ENCODE measurements around the gene DMAP1. TPM values are rescaled to one million over a fixed set of nuclear protein-coding genes. Genes with fewer than 3 reads are reported as not detected.

The DMAP1 gene
- total and polyA plus RNA-seq, 2 experiments from 2014 or later, result 28.8 to 61.8 TPM

DNA sequence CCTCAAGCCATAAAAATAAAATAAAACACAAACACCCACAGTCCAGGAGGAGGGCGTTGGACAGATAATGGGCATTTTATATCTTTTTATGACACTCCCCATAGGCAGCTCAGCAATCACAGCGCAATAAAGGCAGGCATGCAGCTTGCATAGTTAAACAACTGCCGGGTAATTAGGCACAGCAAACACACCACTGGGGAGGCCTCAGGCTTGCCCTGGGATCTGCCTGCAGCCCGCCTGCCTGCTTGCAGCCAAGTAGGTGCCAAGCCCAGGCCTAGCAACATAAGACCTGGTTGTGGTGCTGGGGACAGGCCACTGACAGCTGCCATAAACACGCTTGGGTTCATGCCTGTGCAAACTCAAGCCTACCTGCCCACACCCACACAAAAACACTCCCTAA lies 54.2 kb downstream of the DMAP1 start:
- Histone ChIP-seq H3K4me2 (peak overlapping the region; percentile 5), H3K9me3 (ENCODE audit: low read depth) (no peaks in the 10 kb centered on the region), H3K4me3 (no peak overlapping the region), H3K4me1 (ENCODE audit: insufficient read depth) (peaks cover 33% of the 10 kb centered on the region), H3K27me3 (no peaks in the 10 kb centered on the region), H3K36me3 (replicated peaks; ENCODE audit: insufficient read depth, low read depth) (no peaks in the 10 kb centered on the region), H3K27ac (peak overlapping the region; percentile 66), H3K79me2 (no peaks in the 10 kb centered on the region), H3K9me2 (replicated peaks; ENCODE audit: insufficient read depth) (no peaks in the 10 kb centered on the region), H2AFZ (no peak overlapping the region), H4K20me1 (ENCODE audit: insufficient read depth, poor library complexity, severe bottlenecking) (no peaks in the 10 kb centered on the region)
- TF ChIP-seq, protein P1, sequence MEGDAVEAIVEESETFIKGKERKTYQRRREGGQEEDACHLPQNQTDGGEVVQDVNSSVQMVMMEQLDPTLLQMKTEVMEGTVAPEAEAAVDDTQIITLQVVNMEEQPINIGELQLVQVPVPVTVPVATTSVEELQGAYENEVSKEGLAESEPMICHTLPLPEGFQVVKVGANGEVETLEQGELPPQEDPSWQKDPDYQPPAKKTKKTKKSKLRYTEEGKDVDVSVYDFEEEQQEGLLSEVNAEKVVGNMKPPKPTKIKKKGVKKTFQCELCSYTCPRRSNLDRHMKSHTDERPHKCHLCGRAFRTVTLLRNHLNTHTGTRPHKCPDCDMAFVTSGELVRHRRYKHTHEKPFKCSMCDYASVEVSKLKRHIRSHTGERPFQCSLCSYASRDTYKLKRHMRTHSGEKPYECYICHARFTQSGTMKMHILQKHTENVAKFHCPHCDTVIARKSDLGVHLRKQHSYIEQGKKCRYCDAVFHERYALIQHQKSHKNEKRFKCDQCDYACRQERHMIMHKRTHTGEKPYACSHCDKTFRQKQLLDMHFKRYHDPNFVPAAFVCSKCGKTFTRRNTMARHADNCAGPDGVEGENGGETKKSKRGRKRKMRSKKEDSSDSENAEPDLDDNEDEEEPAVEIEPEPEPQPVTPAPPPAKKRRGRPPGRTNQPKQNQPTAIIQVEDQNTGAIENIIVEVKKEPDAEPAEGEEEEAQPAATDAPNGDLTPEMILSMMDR (IDR thresholded peaks at IDR 0.05; ENCODE audit: poor library complexity), result no peak
- TF ChIP-seq EZH2phosphoT487 (IDR thresholded peaks at IDR 0.05; ENCODE audit: low read depth, severe bottlenecking, unreplicated experiment) (no peak), EZH2 (IDR thresholded peaks at IDR 0.05; ENCODE audit: borderline replicate concordance) (no peak)
- WGBS (ENCODE audit: low lambda C conversion rate, missing lambda C conversion rate), result 46% methylated on average over 5 of the region's 5 CpGs
- DNase-seq (ENCODE audit: low spot score), result peak; percentile 72

DNA sequence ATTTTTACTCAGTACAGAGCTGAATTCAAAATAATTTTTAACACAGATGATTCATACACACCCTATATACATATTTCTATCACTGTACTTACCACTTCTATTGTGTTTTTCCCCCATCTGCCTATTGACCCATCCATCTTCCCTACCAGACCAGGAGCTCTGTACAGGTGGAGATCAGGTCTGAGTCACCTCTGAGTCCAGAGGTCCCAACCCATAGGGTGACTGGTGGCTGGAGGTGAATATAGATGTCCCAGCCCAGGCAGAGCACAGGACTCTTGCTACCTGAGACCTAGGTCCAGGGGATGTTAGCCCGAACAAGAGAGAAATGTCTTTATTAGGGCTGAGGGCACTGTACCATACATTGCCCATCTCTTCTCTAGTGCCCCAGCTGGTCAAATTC lies 54.8 kb downstream of the DMAP1 start:
- Histone ChIP-seq H3K27me3 (no peaks in the 10 kb centered on the region), H3K9me3 (ENCODE audit: low read depth) (no peaks in the 10 kb centered on the region), H3K27ac (peak overlapping the region; percentile 66), H3K4me1 (ENCODE audit: insufficient read depth) (peaks cover 33% of the 10 kb centered on the region), H3K4me2 (no peak overlapping the region), H3K79me2 (no peaks in the 10 kb centered on the region), H3K36me3 (replicated peaks; ENCODE audit: insufficient read depth, low read depth) (no peaks in the 10 kb centered on the region), H2AFZ (no peak overlapping the region), H3K4me3 (no peak overlapping the region), H3K9me2 (replicated peaks; ENCODE audit: insufficient read depth) (no peaks in the 10 kb centered on the region), H4K20me1 (ENCODE audit: insufficient read depth, poor library complexity, severe bottlenecking) (no peaks in the 10 kb centered on the region)
- DNase-seq (ENCODE audit: low spot score), result no peak
- TF ChIP-seq EZH2phosphoT487 (IDR thresholded peaks at IDR 0.05; ENCODE audit: low read depth, severe bottlenecking, unreplicated experiment), result no peak
- no peak for TF ChIP-seq EZH2 (IDR thresholded peaks at IDR 0.05; ENCODE audit: borderline replicate concordance)
- TF ChIP-seq, protein P1 (IDR thresholded peaks at IDR 0.05; ENCODE audit: poor library complexity), result no peak
- 100% methylated on average over 1 of the region's 1 CpG for WGBS (ENCODE audit: low lambda C conversion rate, missing lambda C conversion rate)

Small RNA genes lying within 50 kb of the gene (small RNA-seq; reads per million reads assigned to genes)
- not detected for gene AL035417.1

Other genes starting within 250 kb of the DMAP1 start
- 18.6 and 31.5 TPM in 2 replicates for gene DPH2, start 243.5 kb upstream of the DMAP1 start, total RNA-seq
- gene DPH2, start 243.5 kb upstream of the DMAP1 start, polyA plus RNA-seq, result 20.2 and 21.5 TPM in 2 replicates
- 195 and 216 TPM in 2 replicates for gene ATP6V0B, start 238.5 kb upstream of the DMAP1 start, total RNA-seq
- gene ATP6V0B, start 238.5 kb upstream of the DMAP1 start, polyA plus RNA-seq, result 338 and 366 TPM in 2 replicates
- 45.7 and 48.2 TPM in 2 replicates for gene B4GALT2, start 234.3 kb upstream of the DMAP1 start, total RNA-seq
- gene B4GALT2, start 234.3 kb upstream of the DMAP1 start, polyA plus RNA-seq, result 68.8 and 73.8 TPM in 2 replicates
- gene CCDC24, start 221.9 kb upstream of the DMAP1 start, total RNA-seq, result 11.0 and 13.2 TPM in 2 replicates
- 23.7 and 27.7 TPM in 2 replicates for gene CCDC24, start 221.9 kb upstream of the DMAP1 start, polyA plus RNA-seq
- 13.5 and 14.6 TPM in 2 replicates for gene SLC6A9, start 182.0 kb upstream of the DMAP1 start, total RNA-seq
- 24.9 and 25.3 TPM in 2 replicates for gene SLC6A9, start 182.0 kb upstream of the DMAP1 start, polyA plus RNA-seq
- gene KLF17, start 94.7 kb upstream of the DMAP1 start, total RNA-seq, result 0.08 TPM in 1 of 2 replicates, not detected in the other
- gene KLF17, start 94.7 kb upstream of the DMAP1 start, polyA plus RNA-seq, result not detected in 2 replicates
- gene KLF18, start 71.8 kb upstream of the DMAP1 start, total RNA-seq, result not detected in 2 replicates
- gene KLF18, start 71.8 kb upstream of the DMAP1 start, polyA plus RNA-seq, result not detected in 2 replicates
- gene ERI3, start 141.8 kb downstream of the DMAP1 start, total RNA-seq, result 51.3 and 59.4 TPM in 2 replicates
- gene ERI3, start 141.8 kb downstream of the DMAP1 start, polyA plus RNA-seq, result 93.2 and 104 TPM in 2 replicates
- gene RNF220, start 191.8 kb downstream of the DMAP1 start, total RNA-seq, result 79.9 and 117 TPM in 2 replicates
- gene RNF220, start 191.8 kb downstream of the DMAP1 start, polyA plus RNA-seq, result 57.8 and 77.2 TPM in 2 replicates